Gastroesophageal sphincter (tissue), 3 donors: Measurements from ENCODE around the gene SOX6.
"Not testable (repeated sequence)": the region's sequence is repeated elsewhere in the genome, so short reads cannot be mapped to it uniquely, and the experiment has no call there.

ENCODE experiments used
- CTCF ChIP-seq, 4 experiments: fragments of 200-600 bp in 2 of 4; fragments of 450-650 bp in 2 of 4; sonication (generic) in 1 of 4; IDR thresholded peaks; one replicate each; pipeline ENCODE4 v1.5.1; 2017 to 2019; ENCODE audit warnings: antibody characterized with exemption in 4 of 4, mild to moderate bottlenecking in 2 of 4, moderate library complexity in 2 of 4
- EP300 ChIP-seq: sonication (generic); formaldehyde crosslinking; IDR thresholded peaks from one replicate; pipeline ENCODE4 v1.6.1; 2017; ENCODE audit warnings: antibody characterized with exemption, mild to moderate bottlenecking
- POLR2A ChIP-seq, 2 donors: fragments of 450-650 bp; IDR thresholded peaks; one replicate each; pipeline ENCODE4 v1.6.1; 2017; ENCODE audit warnings: antibody characterized with exemption in 2 of 2, mild to moderate bottlenecking in 2 of 2, moderate library complexity in 1 of 2

GRCh38 chr11:16146980-16147379 lies 209.4 kb downstream of the SOX6 start:
- TF ChIP-seq CTCF (IDR thresholded peaks at IDR 0.05); POLR2A (IDR thresholded peaks at IDR 0.05); EP300: not testable (repeated sequence)
